AG08396 (cell line): ENCODE results near the gene PPID.
A peak's percentile ranks its signal among the peaks of the same experiment; 100 is the strongest.
"Not testable (repeated sequence)": the region's sequence is repeated elsewhere in the genome, so short reads cannot be mapped to it uniquely, and the experiment has no call there.

Experiments used
- DNase-seq: peaks from one replicate; pipeline ENCODE4 v3.0.0; 2012; ENCODE audit warnings: low spot score, mixed read lengths

Gene PPID

DNA sequence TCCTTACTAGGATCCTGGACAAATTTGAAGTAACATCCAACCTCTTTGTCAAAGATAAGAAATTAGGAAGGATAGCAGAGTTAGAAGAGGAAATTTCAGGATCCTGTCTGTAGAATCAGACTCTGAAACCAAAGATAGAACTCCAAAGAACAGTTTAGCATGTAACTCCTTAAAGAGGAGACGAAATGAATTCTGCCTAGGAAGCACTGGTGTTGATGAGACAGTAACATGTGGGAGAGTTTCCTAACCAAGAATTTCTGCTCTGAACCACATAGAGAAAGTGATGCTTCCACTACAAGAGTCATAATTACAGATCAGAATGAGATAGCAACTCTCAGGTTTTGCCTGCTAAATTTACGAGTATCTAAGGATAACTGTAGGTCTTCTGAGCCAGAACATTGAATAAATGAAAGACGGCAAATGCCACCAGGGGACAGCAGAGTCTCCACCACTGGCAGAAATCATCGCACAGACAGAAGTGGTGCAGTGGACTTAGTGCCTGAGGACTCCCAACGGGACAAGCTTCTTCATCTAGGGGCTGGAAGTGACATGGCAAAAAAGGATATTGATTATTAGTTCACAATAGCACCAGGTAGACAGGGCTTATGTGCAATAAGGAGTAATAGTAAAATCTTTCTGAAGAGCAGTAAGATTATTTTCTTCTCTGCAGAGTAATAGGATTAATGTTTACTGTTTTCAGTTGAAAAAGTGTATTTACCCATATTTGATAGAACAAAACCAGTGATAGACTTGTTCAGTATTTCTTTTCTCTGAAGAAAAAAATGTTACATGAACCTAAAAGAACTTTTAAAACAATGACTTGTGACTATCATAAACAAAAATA lies 6.7 kb upstream of the PPID start:
- DNase-seq = peak; percentile 81

- DNase-seq = no peak
These were observed 5.0 kb upstream of the PPID start for GRCh38 chr4:158728236-158728635.

- DNase-seq = no peak
These were observed 3.4 kb upstream of the PPID start for GRCh38 chr4:158726633-158727032.

- DNase-seq = no peak
These were observed 1.4 kb upstream of the PPID start for GRCh38 chr4:158724637-158725036.

- DNase-seq = peak; percentile 53
These were observed 792 bp downstream of the PPID start for GRCh38 chr4:158722291-158722916.

GRCh38 chr4:158721680-158722079 lies 1.5 kb downstream of the PPID start:
- DNase-seq = no peak

GRCh38 chr4:158715802-158716201 lies 7.4 kb downstream of the PPID start:
- DNase-seq = no peak

GRCh38 chr4:158714937-158715336 lies 8.3 kb downstream of the PPID start:
- DNase-seq = no peak

DNA sequence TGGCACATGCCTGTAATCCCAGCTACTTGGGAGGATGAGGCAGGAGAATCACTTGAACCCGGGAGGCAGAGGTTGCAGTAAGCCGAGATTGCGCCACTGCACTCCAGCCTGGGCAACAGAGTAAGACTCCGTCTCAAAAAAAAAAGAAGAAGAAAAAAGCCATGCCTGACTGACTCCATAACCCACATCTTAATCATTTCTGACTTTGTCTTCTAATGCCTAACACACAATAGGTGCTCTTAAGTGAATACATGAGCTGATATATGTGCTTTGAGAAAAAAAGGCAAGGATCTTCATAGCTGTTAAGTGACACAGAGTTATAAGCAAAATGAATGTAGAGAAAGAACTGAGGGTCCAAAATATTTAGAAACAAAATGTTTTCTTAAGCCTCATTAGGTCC lies 10.6 kb downstream of the PPID start:
- DNase-seq = not testable (repeated sequence)

DNA sequence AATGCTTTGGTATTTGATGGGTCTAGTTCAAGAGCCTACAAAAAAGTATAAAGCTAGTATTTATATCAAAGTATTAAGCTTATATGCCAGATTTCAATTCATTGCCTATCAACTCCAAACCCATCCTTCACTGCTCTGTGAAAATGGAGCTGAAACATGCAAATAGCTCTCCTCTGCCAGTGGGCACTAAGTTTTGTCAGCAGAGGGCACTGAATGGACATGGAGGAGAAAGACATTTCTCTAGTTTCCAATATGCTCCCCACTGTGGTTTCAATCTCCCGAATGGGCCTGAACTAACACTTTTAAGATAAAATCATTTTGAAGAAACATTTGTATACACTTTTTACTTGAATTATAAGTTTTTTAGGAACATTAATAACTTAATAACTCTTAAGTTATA lies 12.4 kb downstream of the PPID start:
- no peak for DNase-seq

DNA sequence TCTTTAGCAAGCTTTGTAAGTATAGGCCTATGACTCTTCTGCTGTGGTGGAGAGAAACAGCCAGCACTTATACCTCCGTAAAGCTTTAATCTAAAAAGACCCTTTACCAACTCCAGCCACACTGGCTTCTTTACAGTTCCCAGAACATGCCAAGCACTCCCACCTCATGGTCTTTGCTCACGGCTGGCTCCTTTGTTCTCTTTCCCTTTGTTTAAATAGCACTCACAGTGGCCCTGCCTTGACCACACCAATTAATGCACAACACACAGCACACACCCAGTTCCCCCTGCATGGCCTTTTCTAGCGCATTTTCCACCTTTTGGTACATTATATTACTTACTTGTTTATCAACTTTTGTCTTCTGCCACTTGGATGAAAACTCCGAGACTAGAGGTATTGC lies 18.9 kb downstream of the PPID start:
- DNase-seq = no peak

DNA sequence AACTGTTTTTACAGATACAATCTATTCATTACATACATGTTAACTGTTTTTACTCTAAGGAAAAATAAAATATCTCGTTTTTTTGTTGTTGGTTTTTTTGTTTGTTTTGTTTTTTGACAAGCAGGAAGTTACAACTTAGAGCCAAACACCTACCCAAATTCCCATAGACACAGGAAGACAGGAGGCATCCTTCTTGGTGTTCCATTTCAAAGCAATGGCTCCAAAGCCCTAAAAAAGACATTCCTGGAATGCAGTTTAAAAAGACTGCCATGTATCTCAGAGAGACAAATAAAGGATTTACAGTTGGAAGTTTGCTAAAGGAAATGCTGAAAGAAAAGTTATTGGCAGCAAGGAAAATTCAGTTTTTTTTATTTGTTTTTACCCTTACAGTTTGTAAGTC lies 34.4 kb downstream of the PPID start:
- no peak for DNase-seq

GRCh38 chr4:158682066-158682465 lies 41.1 kb downstream of the PPID start:
- DNase-seq = no peak

DNA sequence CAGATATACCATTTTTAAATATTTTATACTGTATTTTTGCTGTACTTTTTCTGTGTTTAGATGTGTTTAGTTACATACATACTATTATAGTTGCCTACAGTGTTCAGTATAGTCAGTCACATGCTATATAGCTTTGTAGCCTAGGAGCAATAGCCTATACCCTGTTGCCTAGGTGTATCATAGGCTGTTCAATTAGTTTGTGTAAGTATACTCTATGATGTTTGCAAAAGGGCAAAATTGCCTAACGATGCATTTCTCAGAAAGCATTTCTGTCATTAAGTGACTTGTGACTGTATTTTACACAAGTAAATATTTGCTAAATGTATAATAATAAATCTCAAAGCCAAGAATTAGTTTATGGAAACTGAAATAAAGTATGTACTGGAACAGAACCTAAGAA lies 41.6 kb downstream of the PPID start:
- no peak for DNase-seq

DNA sequence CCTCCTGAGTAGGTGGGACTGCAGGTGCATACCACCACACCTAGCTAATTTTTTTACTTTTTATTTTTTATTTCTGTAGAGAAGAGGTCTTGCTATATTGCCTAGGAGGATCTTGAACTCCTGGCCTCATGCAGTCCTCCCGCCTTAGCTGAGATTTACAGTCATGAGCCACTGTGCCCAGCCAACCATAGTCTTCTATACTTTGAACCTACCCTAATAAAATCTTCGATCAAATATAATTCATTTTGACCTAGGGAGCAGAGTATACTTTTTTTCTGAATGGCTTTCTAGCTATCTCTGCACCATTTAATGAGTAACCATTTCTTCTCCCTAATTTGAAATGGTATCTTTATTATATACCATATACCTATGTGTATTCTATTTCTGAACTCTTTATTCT lies 44.4 kb downstream of the PPID start:
- DNase-seq = no peak

GRCh38 chr4:158676076-158676475 lies 47.1 kb downstream of the PPID start:
- DNase-seq = no peak

- no peak for DNase-seq
These were observed 49.6 kb downstream of the PPID start for GRCh38 chr4:158673633-158674032.

GRCh38 chr4:158671915-158672806 lies 51.0 kb downstream of the PPID start, which contains the start of gene ETFDH:
TSS of gene ETFDH (plus strand) at chr4:158672296. CDS start at chr4:158672457, 161 bp downstream.
- peak; percentile 97 for DNase-seq

DNA sequence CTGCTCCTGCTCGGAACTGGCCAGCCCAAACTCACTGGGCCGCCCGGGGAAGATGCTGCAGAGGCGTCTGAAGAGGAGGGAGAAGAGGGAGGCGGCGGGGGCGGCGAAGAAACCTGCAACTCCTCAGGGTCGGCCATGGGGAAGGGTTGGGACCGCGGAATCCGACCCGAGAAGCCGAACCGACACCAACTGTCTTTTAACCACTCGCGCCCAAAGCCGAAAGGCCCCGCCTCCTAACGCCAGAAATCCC lies 51.6 kb downstream of the PPID start, which contains the start of gene C4orf46:
TSS of gene C4orf46 (minus strand) at position 223 of the 250 bp plus-strand sequence. CDS start at position 137, 86 bp downstream.
- no peak for DNase-seq

DNA sequence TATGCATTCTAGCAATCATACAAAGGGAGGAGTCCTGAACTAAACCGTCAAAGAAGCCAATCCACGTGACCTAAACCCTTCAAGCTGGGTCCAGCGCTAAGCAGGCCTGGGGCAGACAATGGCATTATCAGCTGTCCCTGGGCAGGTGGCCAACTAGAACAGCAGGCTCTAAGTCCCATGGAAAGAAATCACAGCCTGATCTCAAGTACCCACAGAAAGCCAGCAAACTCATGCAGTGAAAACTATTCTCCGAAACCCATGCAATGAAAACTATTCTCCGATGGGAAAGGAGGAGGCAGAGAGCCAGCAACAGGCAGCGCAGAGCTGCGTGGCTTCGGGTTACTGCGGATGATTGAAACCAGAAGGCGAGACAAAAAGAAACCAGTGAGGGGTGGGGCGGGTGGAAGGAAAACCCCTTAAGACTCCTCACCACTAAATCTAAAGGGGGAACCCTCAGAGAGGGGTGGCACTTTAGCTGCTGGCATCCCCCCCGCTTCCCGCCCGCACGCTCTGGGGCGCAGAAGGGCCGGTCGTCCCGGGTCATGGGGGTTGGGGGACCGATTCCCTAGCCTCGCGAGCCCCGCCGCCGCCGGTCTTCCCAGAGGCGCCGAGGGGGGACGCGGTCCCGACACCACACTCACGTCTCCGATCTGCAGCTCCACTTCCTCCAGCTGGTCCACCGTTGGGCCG lies 52.1 kb downstream of the PPID start:
- peak; percentile 75 for DNase-seq

DNA sequence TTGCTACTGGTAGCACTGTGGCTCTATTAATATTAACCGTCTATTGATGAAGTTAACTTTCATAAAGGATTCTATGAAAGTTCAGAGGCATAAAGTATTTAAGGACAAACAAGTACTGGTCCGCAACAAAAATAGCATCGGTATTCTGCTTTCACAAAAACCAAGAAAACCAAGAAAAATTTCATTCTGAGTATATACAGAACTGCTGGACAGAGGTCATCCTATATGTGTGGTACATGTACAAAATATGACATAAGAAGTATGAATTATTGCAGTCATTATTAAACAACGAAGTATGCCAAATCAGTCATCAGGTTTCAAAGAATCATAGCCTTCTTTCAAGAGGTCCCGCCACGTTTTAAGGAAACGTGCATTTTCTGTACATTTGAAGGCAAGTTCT lies 53.9 kb downstream of the PPID start:
- no peak for DNase-seq

GRCh38 chr4:158667651-158668198 lies 55.5 kb downstream of the PPID start:
- DNase-seq = peak; percentile 68
